HepG2 (cell line): ENCODE data around the gene PSRC1. TPM values are rescaled to one million over a fixed set of nuclear protein-coding genes. Genes with fewer than 3 reads are reported as not detected.

Experiments
- ATAC-seq: fragments of 200-7000 bp; cut with Tn5 transposase; 3 replicates; pipeline ENCODE4 v1.9.1; 2020; ENCODE audit warnings: mild to moderate bottlenecking, moderate library complexity
- BruUV-seq: library from RNA; stranded (reverse); fragments of 400-500 nt; replicated peaks from 2 replicates; lab custom pipeline; 2021; lab: Mats Ljungman, UMichigan
- CTCF ChIA-PET: fragments of 300-600 bp; formaldehyde crosslinking; extraction: SDS; loops from one replicate; lab custom pipeline; 2021; ENCODE audit warnings: low total read pairs, inconsistent platforms, low intra/inter-chr PET ratio; lab: Yijun Ruan, JAX
- POLR2A ChIA-PET: fragments of 350-600 bp; sonication (Branson Sonifier 250); formaldehyde crosslinking; loops from one replicate; lab custom pipeline; 2020; ENCODE audit warnings: antibody characterized with exemption, inconsistent platforms; lab: Yijun Ruan, JAX
- DNase-seq: peaks from one replicate; pipeline ENCODE4 v3.0.0-alpha.2; 2015; ENCODE audit warnings: low spot score
- FAIRE-seq: peaks from 3 replicates; lab custom pipeline; 2011; peaks lifted over from hg19 to GRCh38; lab: Jason Lieb, UNC
- H2AFZ ChIP-seq: one replicate; pipeline ENCODE4 v1.6.1; 2011; ENCODE audit warnings: low read length, inconsistent platforms
- H3K27ac ChIP-seq: fragments of 300-600 bp; 3 replicates; pipeline ENCODE4 v1.8.0; 2011; ENCODE audit warnings: mixed run types, mild to moderate bottlenecking, mixed read lengths, low read length, inconsistent platforms; ENCODE audit not compliant: insufficient read depth; ENCODE audit errors: extremely low read length
- H3K27me3 ChIP-seq, 2 experiments: fragments of 200-600 bp in 1 of 2; 2 replicates in 1 of 2; 3 replicates in 1 of 2; pipeline versions ENCODE4 v1.6.0 to v1.8.0; 2011; ENCODE audit warnings: low read length in 2 of 2, mild to moderate bottlenecking in 2 of 2, moderate library complexity in 2 of 2, inconsistent platforms in 1 of 2; ENCODE audit not compliant: insufficient read depth in 2 of 2, control insufficient read depth in 1 of 2
- H3K36me3 ChIP-seq, 2 experiments: fragments of 200-600 bp in 1 of 2; replicated peaks in 1 of 2; 2 replicates in 1 of 2; 3 replicates in 1 of 2; pipeline versions ENCODE4 v1.5.1 to v1.8.0; 2011; ENCODE audit warnings: low read length in 2 of 2, inconsistent platforms in 1 of 2; ENCODE audit not compliant: insufficient read depth in 2 of 2, control insufficient read depth in 1 of 2
- H3K4me1 ChIP-seq: 2 replicates; pipeline ENCODE4 v1.5.1; 2012; ENCODE audit warnings: low read length, inconsistent platforms; ENCODE audit not compliant: insufficient read depth
- H3K4me2 ChIP-seq: 2 replicates; pipeline ENCODE4 v1.6.0; 2011; ENCODE audit warnings: low read depth, low read length, inconsistent platforms
- H3K4me3 ChIP-seq, 3 experiments: fragments of 200-600 bp in 1 of 3; sonication (generic), shearing (Covaris generic) in 1 of 3; replicated peaks in 1 of 3; 2 replicates each; pipeline ENCODE4 v1.5.1; 2011 to 2016; ENCODE audit warnings: low read length in 3 of 3, inconsistent platforms in 2 of 3, low read depth in 2 of 3, mild to moderate bottlenecking in 2 of 3, control low read depth in 1 of 3, mixed read lengths in 1 of 3; ENCODE audit not compliant: insufficient read depth in 1 of 3
- H3K79me2 ChIP-seq: one replicate; pipeline ENCODE4 v1.6.1; 2011; ENCODE audit warnings: low read length, inconsistent platforms; ENCODE audit not compliant: insufficient read depth
- H3K9ac ChIP-seq: 2 replicates; pipeline ENCODE4 v1.6.0; 2011; ENCODE audit warnings: mild to moderate bottlenecking, low read depth, low read length, inconsistent platforms; ENCODE audit not compliant: insufficient read depth
- H3K9me3 ChIP-seq: 2 replicates; pipeline ENCODE4 v1.5.1; 2012; ENCODE audit warnings: mild to moderate bottlenecking, low read length
- H4K20me1 ChIP-seq: 2 replicates; pipeline ENCODE4 v1.6.0; 2011; ENCODE audit warnings: inconsistent platforms, mild to moderate bottlenecking, low read length, moderate library complexity; ENCODE audit not compliant: insufficient read depth
- ASH2L ChIP-seq: fragments of 300-600, 200-600 bp; sonication (generic); IDR thresholded peaks from 2 replicates; pipeline ENCODE4 v1.7.0; 2017; ENCODE audit warnings: low read depth, mild to moderate bottlenecking, moderate library complexity, mixed read lengths, low read length; ENCODE audit not compliant: insufficient read length
- HNRNPLL ChIP-seq: fragments of 200-400 bp; formaldehyde crosslinking; IDR thresholded peaks from 2 replicates; pipeline ENCODE4 v1.6.1; 2017; ENCODE audit warnings: mild to moderate bottlenecking, low read depth, low read length; ENCODE audit not compliant: poor library complexity, severe bottlenecking
- NFATC3 ChIP-seq: sonication (generic); formaldehyde crosslinking; IDR thresholded peaks from 2 replicates; pipeline ENCODE4 v1.5.1; 2020; ENCODE audit warnings: mild to moderate bottlenecking, missing genetic modification reagents
- RBM22 ChIP-seq: fragments of 200-400 bp; formaldehyde crosslinking; optimal IDR thresholded peaks from 2 replicates; pipeline ENCODE3; 2017; ENCODE audit warnings: mild to moderate bottlenecking, low read length, moderate library complexity
- SALL1 ChIP-seq: sonication (generic); formaldehyde crosslinking; IDR thresholded peaks from 2 replicates; pipeline ENCODE4 v1.8.0; 2022; ENCODE audit warnings: mild to moderate bottlenecking, missing genetic modification reagents
- SIX4 ChIP-seq: sonication (generic); formaldehyde crosslinking; IDR thresholded peaks from 2 replicates; pipeline ENCODE4 v1.4.0; 2020; ENCODE audit warnings: missing genetic modification reagents
- SP2 ChIP-seq: sonication (generic); formaldehyde crosslinking; IDR thresholded peaks from 2 replicates; pipeline ENCODE4 v1.5.1; 2020; ENCODE audit warnings: mild to moderate bottlenecking, missing genetic modification reagents
- SRSF4 ChIP-seq: fragments of 200-400 bp; formaldehyde crosslinking; IDR thresholded peaks from one replicate; pipeline ENCODE4 v1.6.1; 2018; ENCODE audit warnings: mild to moderate bottlenecking, low read depth, low read length, moderate library complexity; ENCODE audit not compliant: poor library complexity, severe bottlenecking
- STAT5B ChIP-seq: sonication (generic); formaldehyde crosslinking; IDR thresholded peaks from 2 replicates; pipeline ENCODE4 v1.4.0; 2020; ENCODE audit warnings: missing genetic modification reagents
- TARDBP ChIP-seq: sonication (generic); formaldehyde crosslinking; IDR thresholded peaks from 2 replicates; pipeline ENCODE4 v1.8.0; 2022; ENCODE audit warnings: mild to moderate bottlenecking, missing genetic modification reagents
- TIGD3 ChIP-seq: sonication (generic); formaldehyde crosslinking; IDR thresholded peaks from 2 replicates; pipeline ENCODE4 v1.5.1; 2020; ENCODE audit warnings: mild to moderate bottlenecking, missing genetic modification reagents, borderline replicate concordance
- ZFP41 ChIP-seq: sonication (generic); formaldehyde crosslinking; IDR thresholded peaks from 2 replicates; pipeline ENCODE4 v1.4.0; 2020; ENCODE audit warnings: mild to moderate bottlenecking, missing genetic modification reagents, borderline replicate concordance
- ZNF414 ChIP-seq: sonication (generic); formaldehyde crosslinking; IDR thresholded peaks from 2 replicates; pipeline ENCODE4 v1.5.0; 2020; ENCODE audit warnings: missing genetic modification reagents
- ZNF567 ChIP-seq: sonication (generic); formaldehyde crosslinking; IDR thresholded peaks from 2 replicates; pipeline ENCODE4 v1.8.1; 2023; ENCODE audit warnings: mild to moderate bottlenecking, missing genetic modification reagents, borderline replicate concordance
- ZSCAN9 ChIP-seq: IDR thresholded peaks from 2 replicates; pipeline ENCODE4 v1.6.1; 2016; ENCODE audit warnings: borderline replicate concordance
- WGBS: methylation state at CpG from one replicate; pipeline ENCODE4 v1.1.6; 2017; ENCODE audit warnings: low lambda C conversion rate; 5-methylcytosine and 5-hydroxymethylcytosine counted together
- in situ Hi-C: cut with HindIII; loops from 2 replicates; pipeline ENCODE4 v1.10.0; 2017; ENCODE audit warnings: low pct_unique_long_range_greater_than_20kb; ENCODE audit not compliant: extremely low pct_ligation_motif_present
- intact Hi-C: fragments of 100-400 bp; cut with micrococcal nuclease; formaldehyde crosslinking; loops from one replicate; pipeline ENCODE4 v1.10.0; 2022; ENCODE audit not compliant: unreplicated experiment
- polyA plus RNA-seq, 8 experiments: library from polyadenylated mRNA; depleted of rRNA in 3 of 8; stranded (reverse) in 7 of 8; unstranded in 1 of 8; fragments of >200 nt; fragmentation: Illumina TruSeq in 4 of 8; extraction: Trizol in 4 of 8; gene quantifications; 2 replicates each; pipeline versions ENCODE4 v1.2.1 to v1.2.3, GENCODE V29; 2011 to 2016; ENCODE audit warnings: low read depth in 4 of 8, missing spikeins in 1 of 8, mixed read lengths in 1 of 8; ENCODE audit not compliant: insufficient read depth in 1 of 8
- total RNA-seq, 5 experiments: library from RNA; depleted of rRNA; stranded (reverse); fragments of >200 nt; fragmentation: Illumina TruSeq; extraction: Trizol; gene quantifications; 2 replicates each; pipeline ENCODE4 v1.2.3, GENCODE V29; 2016; ENCODE audit warnings: low read depth in 1 of 5
- TF ChIP-seq, protein P1 (sequence below): sonication (generic); formaldehyde crosslinking; IDR thresholded peaks from 2 replicates; pipeline ENCODE4 v1.4.0; 2020; ENCODE audit warnings: missing genetic modification reagents, borderline replicate concordance

The PSRC1 gene
- total and polyA plus RNA-seq, 2 of the 13 experiments (the other 11 are each of a cell fraction or from before 2014, with no cell fraction given): 28.6 to 30.3 TPM

GRCh38 chr1:109240158-109241152, 42.5 kb downstream of the PSRC1 start:
- CTCF ChIA-PET: interaction anchor here (0.7 to 2.1 kb wide), 3 partner anchors 23 to 159 kb away, joined by 4 to 13 read pairs (median 4); no protein-coding TSS in a partner anchor
- in situ Hi-C loops: no loop called here
- POLR2A ChIA-PET: interaction anchor here (0.6 to 2.7 kb wide), 9 partner anchors 8 to 158 kb away, joined by 3 to 13 read pairs (median 5); partner anchors contain the start of genes CELSR2, SARS1 and SORT1
- 0 out of 5 replicates have a peak, but pooled peaks cover 0 to 3% of the 10 kb centered on the region in 2 experiments for H3K27me3 ChIP-seq
- H3K27ac ChIP-seq: no peak overlapping the region
- no peaks in the 10 kb centered on the region for H3K9me3 ChIP-seq
- DNase-seq (no peak), ATAC-seq (peak; percentile 3), FAIRE-seq (no peak)
- no peaks in the 10 kb centered on the region; the same call in 1 of the 2 replicates for H4K20me1 ChIP-seq
- intact Hi-C loops: loop anchor here (1.0 kb wide), 1 partner anchor 9 kb away; the partner anchor contains the start of gene CELSR2
- no peaks in the 10 kb centered on the region for H3K79me2 ChIP-seq
- H3K9ac ChIP-seq: no peak overlapping the region
- 63% methylated on average over 12 of the region's 26 CpGs for WGBS
- no TSS peak for BruUV-seq
- H3K4me2 ChIP-seq: no peak overlapping the region
- H3K36me3 ChIP-seq: peaks cover 14 to 38% of the 10 kb centered on the region in 2 experiments
- no peak overlapping the region for H3K4me3 ChIP-seq
- H3K4me1 ChIP-seq: peaks cover 38% of the 10 kb centered on the region
- H2AFZ ChIP-seq: no peak overlapping the region
- TF ChIP-seq ZFP41 (CRISPR knock-in tag) (no peak), SRSF4 (no peak), ZSCAN9 (CRISPR knock-in tag) (no peak), SP2 (CRISPR knock-in tag) (no peak), RBM22 (peak; percentile 45), ZNF567 (no peak), TARDBP (CRISPR knock-in tag) (0 out of 2 replicates have a peak, but pooled peaks have one; percentile 24), ASH2L (no peak), NFATC3 (CRISPR knock-in tag) (0 out of 2 replicates have a peak, but pooled peaks have one; percentile 68), ZNF414 (CRISPR knock-in tag) (no peak), STAT5B (CRISPR knock-in tag) (no peak), TIGD3 (CRISPR knock-in tag) (no peak), SALL1 (CRISPR knock-in tag) (peak; percentile 30), SIX4 (CRISPR knock-in tag) (no peak), HNRNPLL (no peak)
- TF ChIP-seq, protein P1, sequence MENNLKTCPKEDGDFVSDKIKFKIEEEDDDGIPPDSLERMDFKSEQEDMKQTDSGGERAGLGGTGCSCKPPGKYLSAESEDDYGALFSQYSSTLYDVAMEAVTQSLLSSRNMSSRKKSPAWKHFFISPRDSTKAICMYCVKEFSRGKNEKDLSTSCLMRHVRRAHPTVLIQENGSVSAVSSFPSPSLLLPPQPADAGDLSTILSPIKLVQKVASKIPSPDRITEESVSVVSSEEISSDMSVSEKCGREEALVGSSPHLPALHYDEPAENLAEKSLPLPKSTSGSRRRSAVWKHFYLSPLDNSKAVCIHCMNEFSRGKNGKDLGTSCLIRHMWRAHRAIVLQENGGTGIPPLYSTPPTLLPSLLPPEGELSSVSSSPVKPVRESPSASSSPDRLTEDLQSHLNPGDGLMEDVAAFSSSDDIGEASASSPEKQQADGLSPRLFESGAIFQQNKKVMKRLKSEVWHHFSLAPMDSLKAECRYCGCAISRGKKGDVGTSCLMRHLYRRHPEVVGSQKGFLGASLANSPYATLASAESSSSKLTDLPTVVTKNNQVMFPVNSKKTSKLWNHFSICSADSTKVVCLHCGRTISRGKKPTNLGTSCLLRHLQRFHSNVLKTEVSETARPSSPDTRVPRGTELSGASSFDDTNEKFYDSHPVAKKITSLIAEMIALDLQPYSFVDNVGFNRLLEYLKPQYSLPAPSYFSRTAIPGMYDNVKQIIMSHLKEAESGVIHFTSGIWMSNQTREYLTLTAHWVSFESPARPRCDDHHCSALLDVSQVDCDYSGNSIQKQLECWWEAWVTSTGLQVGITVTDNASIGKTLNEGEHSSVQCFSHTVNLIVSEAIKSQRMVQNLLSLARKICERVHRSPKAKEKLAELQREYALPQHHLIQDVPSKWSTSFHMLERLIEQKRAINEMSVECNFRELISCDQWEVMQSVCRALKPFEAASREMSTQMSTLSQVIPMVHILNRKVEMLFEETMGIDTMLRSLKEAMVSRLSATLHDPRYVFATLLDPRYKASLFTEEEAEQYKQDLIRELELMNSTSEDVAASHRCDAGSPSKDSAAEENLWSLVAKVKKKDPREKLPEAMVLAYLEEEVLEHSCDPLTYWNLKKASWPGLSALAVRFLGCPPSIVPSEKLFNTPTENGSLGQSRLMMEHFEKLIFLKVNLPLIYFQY (CRISPR knock-in tag): no peak
